ENCODE measurements around the gene SPRED3. TPM values are rescaled to one million over a fixed set of nuclear protein-coding genes. Genes with fewer than 3 reads are reported as not detected.

The SPRED3 gene
- total RNA-seq, 1 donor from 2014 or later = 0.40 TPM

GRCh38 chr19:38367041-38367440 is 21.5 kb upstream of the SPRED3 start:
- intact Hi-C loops (cut with DNase I) = no loop called here
- ATAC-seq (ENCODE audit: poor library complexity) (no peak), DNase-seq (no peak)

- DNase-seq = no peak
- intact Hi-C loops (cut with DNase I) = no loop called here
- no peak for ATAC-seq (ENCODE audit: poor library complexity)
Observed at GRCh38 chr19:38369584-38369983, 18.9 kb upstream of the SPRED3 start.

GRCh38 chr19:38370299-38370698 is 18.2 kb upstream of the SPRED3 start:
- ATAC-seq (ENCODE audit: poor library complexity) = no peak
- intact Hi-C loops (cut with DNase I) = no loop called here
- DNase-seq = no peak

GRCh38 chr19:38371081-38371480 is 17.4 kb upstream of the SPRED3 start:
- no peak for ATAC-seq (ENCODE audit: poor library complexity)
- intact Hi-C loops (cut with DNase I) = no loop called here
- no peak for DNase-seq

GRCh38 chr19:38373907-38374331 is 14.6 kb upstream of the SPRED3 start:
- ATAC-seq (ENCODE audit: poor library complexity) (no peak), DNase-seq (no peak)
- intact Hi-C loops (cut with DNase I) = loop anchor here (2.0 kb wide), 1 partner anchor 39 kb away; the partner anchor contains the start of gene CATSPERG

- ATAC-seq (ENCODE audit: poor library complexity) (peak; percentile 99), DNase-seq (peak; percentile 99)
- intact Hi-C loops (cut with DNase I) = loop anchor here (2.0 kb wide), 1 partner anchor 40 kb away; the partner anchor contains the start of gene CATSPERG
Observed at GRCh38 chr19:38374332-38375097, 14.0 kb upstream of the SPRED3 start, which contains the start of gene PSMD8. TSS of gene PSMD8 (plus strand) at chr19:38374571. CDS start at chr19:38374602, 31 bp downstream.

- ATAC-seq (ENCODE audit: poor library complexity) (peak; percentile 2), DNase-seq (no peak)
- intact Hi-C loops (cut with DNase I) = loop anchor here (2.0 kb wide), 1 partner anchor 40 kb away; the partner anchor contains the start of gene CATSPERG
Observed at GRCh38 chr19:38375098-38375493, 13.4 kb upstream of the SPRED3 start.

GRCh38 chr19:38375748-38376147 is 12.7 kb upstream of the SPRED3 start:
- intact Hi-C loops (cut with DNase I) = loop anchor here (2.0 kb wide), 1 partner anchor 41 kb away; the partner anchor contains the start of gene CATSPERG
- ATAC-seq (ENCODE audit: poor library complexity) = peak; percentile 17
- no peak for DNase-seq

- no peak for ATAC-seq (ENCODE audit: poor library complexity)
- intact Hi-C loops (cut with DNase I) = no loop called here
- DNase-seq = no peak
Observed at GRCh38 chr19:38376576-38376975, 11.9 kb upstream of the SPRED3 start.

- DNase-seq (no peak), ATAC-seq (ENCODE audit: poor library complexity) (no peak)
- intact Hi-C loops (cut with DNase I) = no loop called here
Observed at GRCh38 chr19:38377052-38377451, 11.4 kb upstream of the SPRED3 start.

- DNase-seq (no peak), ATAC-seq (ENCODE audit: poor library complexity) (no peak)
- intact Hi-C loops (cut with DNase I) = no loop called here
Observed at GRCh38 chr19:38378866-38379265, 9.6 kb upstream of the SPRED3 start.

GRCh38 chr19:38381138-38381537 is 7.4 kb upstream of the SPRED3 start:
- intact Hi-C loops (cut with DNase I) = no loop called here
- ATAC-seq (ENCODE audit: poor library complexity) (no peak), DNase-seq (no peak)

- no peak for DNase-seq
- intact Hi-C loops (cut with DNase I) = no loop called here
- ATAC-seq (ENCODE audit: poor library complexity) = no peak
Observed at GRCh38 chr19:38383184-38383583, 5.3 kb upstream of the SPRED3 start.

- intact Hi-C loops (cut with DNase I) = no loop called here
- ATAC-seq (ENCODE audit: poor library complexity) = no peak
- no peak for DNase-seq
Observed at GRCh38 chr19:38383743-38384142, 4.8 kb upstream of the SPRED3 start.

- ATAC-seq (ENCODE audit: poor library complexity) = no peak
- intact Hi-C loops (cut with DNase I) = no loop called here
Observed at GRCh38 chr19:38384209-38385027, 4.1 kb upstream of the SPRED3 start.

GRCh38 chr19:38385057-38385803 is 3.3 kb upstream of the SPRED3 start:
- intact Hi-C loops (cut with DNase I) = no loop called here
- no peak for DNase-seq

More at GRCh38 chr19:38384209-38385027, 4.1 kb upstream of the SPRED3 start:
- no peak for DNase-seq

GRCh38 chr19:38385804-38386257 is 2.7 kb upstream of the SPRED3 start:
- no peak for DNase-seq
- ATAC-seq (ENCODE audit: poor library complexity) = no peak
- intact Hi-C loops (cut with DNase I) = no loop called here

More at GRCh38 chr19:38385057-38385803, 3.3 kb upstream of the SPRED3 start:
- no peak for ATAC-seq (ENCODE audit: poor library complexity)

- intact Hi-C loops (cut with DNase I) = no loop called here
- DNase-seq = no peak
- no peak for ATAC-seq (ENCODE audit: poor library complexity)
Observed at GRCh38 chr19:38386300-38386970, 2.1 kb upstream of the SPRED3 start.
